GM19023 (cell line): ENCODE results near the gene SMOC1.

Experiments
- ATAC-seq: cut with Tn5 transposase; IDR thresholded peaks from one replicate; pipeline ENCODE4 v1.9.1; 2021; ENCODE audit warnings: mild to moderate bottlenecking, moderate library complexity; ENCODE audit not compliant: unreplicated experiment

The SMOC1 gene

DNA sequence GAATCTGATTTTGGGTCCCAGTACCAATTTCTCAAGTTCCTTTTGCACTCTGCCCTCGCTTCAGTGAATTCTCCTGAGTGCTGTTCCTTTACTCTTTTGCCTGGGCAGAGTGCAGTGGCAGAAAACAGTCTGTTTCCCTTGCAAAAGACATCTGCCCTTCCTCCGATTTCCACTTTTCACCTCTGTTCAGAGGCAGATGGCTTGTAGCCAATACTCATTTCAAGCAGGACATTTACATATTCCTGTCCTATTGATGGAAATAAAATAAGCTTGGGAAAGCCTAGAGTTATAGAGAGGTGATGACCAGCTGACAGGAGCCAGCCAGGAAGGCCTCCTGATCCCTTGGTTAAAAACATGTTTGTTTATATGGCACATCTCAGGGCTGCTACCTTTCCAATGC is 198.5 kb downstream of the SMOC1 start:
- ATAC-seq, result no peak

DNA sequence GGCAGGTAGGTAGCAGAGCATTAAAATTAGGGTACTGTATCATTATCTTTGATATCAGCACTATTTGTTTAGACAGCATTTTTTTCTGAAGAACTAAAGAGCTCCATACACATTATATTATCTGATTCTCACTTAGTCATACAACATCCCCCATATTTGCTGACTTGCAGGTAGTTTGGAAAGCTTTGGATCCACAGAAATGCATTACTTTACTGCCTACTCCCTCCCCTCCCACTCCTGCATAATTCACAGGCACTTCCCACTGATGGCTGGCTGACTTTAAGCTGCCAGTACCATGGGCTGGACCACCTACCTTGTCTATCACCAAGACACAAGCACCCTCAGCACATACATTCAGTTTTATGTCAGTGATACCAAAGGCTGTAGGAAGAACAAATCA is 199.1 kb downstream of the SMOC1 start:
- ATAC-seq, result no peak

DNA sequence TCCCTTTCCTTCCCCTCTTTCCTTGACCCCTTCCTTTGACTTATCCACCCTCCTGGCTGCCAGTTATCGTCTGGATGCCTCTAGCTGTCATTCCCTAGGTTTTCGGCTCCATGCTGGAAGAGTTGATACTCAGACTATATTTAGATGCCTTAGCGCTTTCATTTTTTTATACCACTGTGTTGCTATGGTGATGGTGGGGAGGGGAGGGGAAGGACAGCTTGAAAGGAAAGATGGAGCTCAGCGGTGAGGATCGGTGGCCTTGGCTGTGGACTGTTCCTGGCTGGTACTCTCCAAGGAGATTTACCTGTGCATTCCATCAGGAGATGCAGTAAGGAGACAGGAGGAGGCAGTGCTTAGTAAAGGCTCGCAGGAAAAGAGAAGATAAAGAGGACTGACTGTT is 200.9 kb downstream of the SMOC1 start:
- ATAC-seq, result no peak
